IMR-90 (cell line): ENCODE measurements around the gene TMEM245. TPM values are rescaled to one million over a fixed set of nuclear protein-coding genes. Genes with fewer than 3 reads are reported as not detected.
"Not testable (repeated sequence)": the region's sequence is repeated elsewhere in the genome, so short reads cannot be mapped to it uniquely, and the experiment has no call there.

Source experiments
- ATAC-seq: fragments of 200-7000 bp; cut with Tn5 transposase; 2 replicates; pipeline ENCODE4 v1.9.1; 2020; ENCODE audit warnings: low read depth, mild to moderate bottlenecking, moderate library complexity
- BruUV-seq: library from RNA; stranded (reverse); fragments of 400-500 nt; replicated peaks from 2 replicates; lab custom pipeline; 2021; lab: Mats Ljungman, UMichigan
- CTCF ChIA-PET: fragments of 300-600 bp; formaldehyde crosslinking; extraction: SDS; loops from one replicate; lab custom pipeline; 2021; ENCODE audit warnings: antibody characterized with exemption; lab: Yijun Ruan, JAX
- POLR2A ChIA-PET: fragments of 300-600 bp; sonication (Branson Sonifier 250); formaldehyde crosslinking; loops from one replicate; lab custom pipeline; 2022; ENCODE audit warnings: antibody characterized with exemption; ENCODE audit not compliant: unreplicated experiment; lab: Charles Lee
- DNase-seq: peaks from one replicate; pipeline ENCODE4 v3.0.0; 2013
- H2AFZ ChIP-seq: replicated peaks from 2 replicates; pipeline ENCODE3; 2013; ENCODE audit warnings: low read length, mild to moderate bottlenecking; ENCODE audit not compliant: poor library complexity
- H2AK5ac ChIP-seq: 2 replicates; pipeline ENCODE4 v1.6.1; 2013; ENCODE audit warnings: low read depth, low read length, inconsistent platforms
- H2AK9ac ChIP-seq: replicated peaks from 2 replicates; pipeline ENCODE3; 2013; ENCODE audit warnings: mild to moderate bottlenecking, low read depth, low read length, moderate library complexity; ENCODE audit not compliant: poor library complexity
- H2BK120ac ChIP-seq: 2 replicates; pipeline ENCODE4 v1.6.1; 2013; ENCODE audit warnings: low read depth, low read length, inconsistent platforms
- H2BK15ac ChIP-seq: 3 replicates; pipeline ENCODE4 v1.6.1; 2013; ENCODE audit warnings: low read depth, low read length, inconsistent platforms
- H2BK20ac ChIP-seq: 2 replicates; pipeline ENCODE4 v1.6.1; 2013; ENCODE audit warnings: low read depth, mild to moderate bottlenecking, inconsistent platforms, low read length, moderate library complexity
- H2BK5ac ChIP-seq: 2 replicates; pipeline ENCODE4 v1.6.1; 2013; ENCODE audit warnings: mild to moderate bottlenecking, low read depth, low read length, inconsistent platforms; ENCODE audit not compliant: poor library complexity, severe bottlenecking
- H3K14ac ChIP-seq: replicated peaks from 2 replicates; pipeline ENCODE4 v1.6.1; 2013; ENCODE audit warnings: low read depth, low read length, inconsistent platforms
- H3K18ac ChIP-seq: 2 replicates; pipeline ENCODE4 v1.6.1; 2013; ENCODE audit warnings: low read depth, low read length, control low read depth
- H3K23ac ChIP-seq: 2 replicates; pipeline ENCODE4 v1.6.1; 2013; ENCODE audit warnings: low read depth, low read length, inconsistent platforms
- H3K27ac ChIP-seq: 2 replicates; pipeline ENCODE4 v1.5.1; 2013; ENCODE audit warnings: mild to moderate bottlenecking, control low read depth, low read length; ENCODE audit not compliant: insufficient read depth
- H3K27me3 ChIP-seq: 2 replicates; pipeline ENCODE4 v1.6.1; 2013; ENCODE audit warnings: low read length; ENCODE audit not compliant: control insufficient read depth, insufficient read depth
- H3K36me3 ChIP-seq: 2 replicates; pipeline ENCODE4 v1.6.1; 2013; ENCODE audit warnings: low read length, mixed read lengths; ENCODE audit not compliant: control insufficient read depth, insufficient read depth
- H3K4ac ChIP-seq: 2 replicates; pipeline ENCODE4 v1.6.1; 2013; ENCODE audit warnings: low read depth, low read length, inconsistent platforms
- H3K4me1 ChIP-seq: 2 replicates; pipeline ENCODE4 v1.6.1; 2013; ENCODE audit warnings: low read length, mixed read lengths; ENCODE audit not compliant: control insufficient read depth, insufficient read depth
- H3K4me2 ChIP-seq: 2 replicates; pipeline ENCODE4 v1.6.1; 2013; ENCODE audit warnings: low read depth, mild to moderate bottlenecking, control low read depth, low read length, moderate library complexity
- H3K4me3 ChIP-seq: 2 replicates; pipeline ENCODE4 v1.5.1; 2013; ENCODE audit warnings: low read depth, mild to moderate bottlenecking, control low read depth, low read length, moderate library complexity; ENCODE audit not compliant: insufficient read depth
- H3K56ac ChIP-seq: 2 replicates; pipeline ENCODE4 v1.6.1; 2013; ENCODE audit warnings: low read length, inconsistent platforms; ENCODE audit not compliant: insufficient read depth; ENCODE audit errors: extremely low read depth
- H3K79me1 ChIP-seq, 2 experiments: 2 replicates each; pipeline ENCODE4 v1.6.1; 2013; ENCODE audit warnings: low read length in 2 of 2, inconsistent platforms in 1 of 2, low read depth in 1 of 2
- H3K9ac ChIP-seq: 2 replicates; pipeline ENCODE4 v1.6.1; 2013; ENCODE audit warnings: low read depth, low read length, control low read depth
- H3K9me1 ChIP-seq: 2 replicates; pipeline ENCODE4 v1.6.1; 2013; ENCODE audit warnings: low read length, inconsistent platforms; ENCODE audit not compliant: insufficient read depth
- H3K9me3 ChIP-seq: 2 replicates; pipeline ENCODE4 v1.6.1; 2013; ENCODE audit warnings: low read length; ENCODE audit not compliant: control insufficient read depth, insufficient read depth
- H4K20me1 ChIP-seq: 2 replicates; pipeline ENCODE4 v1.6.1; 2013; ENCODE audit warnings: low read length, inconsistent platforms; ENCODE audit not compliant: insufficient read depth
- H4K5ac ChIP-seq: 2 replicates; pipeline ENCODE4 v1.6.1; 2013; ENCODE audit warnings: mild to moderate bottlenecking, low read depth, low read length, control low read depth
- H4K8ac ChIP-seq, 2 experiments: 2 replicates each; pipeline ENCODE4 v1.6.1; 2013; ENCODE audit warnings: low read depth in 2 of 2, low read length in 2 of 2, control low read depth in 1 of 2, inconsistent platforms in 1 of 2
- H4K91ac ChIP-seq: 2 replicates; pipeline ENCODE4 v1.6.1; 2013; ENCODE audit warnings: low read depth, low read length, inconsistent platforms; ENCODE audit not compliant: insufficient read depth
- MXI1 ChIP-seq: IDR thresholded peaks from 2 replicates; pipeline ENCODE4 v1.6.1; 2012; ENCODE audit warnings: low read depth, mild to moderate bottlenecking, low read length, moderate library complexity, borderline replicate concordance
- NFE2L2 ChIP-seq: fragments of 150-350 bp; IDR thresholded peaks from 2 replicates; pipeline ENCODE4 v1.6.1; 2016; ENCODE audit warnings: low read depth, mild to moderate bottlenecking, low read length
- WGBS, 2 experiments: methylation state at CpG; one replicate each; pipeline versions ENCODE4 v1.1.5 to v1.1.7; 2013; ENCODE audit warnings: missing lambda C conversion rate in 2 of 2; ENCODE audit not compliant: insufficient read length in 1 of 2; ENCODE audit errors: extremely low coverage in 2 of 2; 5-methylcytosine and 5-hydroxymethylcytosine counted together
- dilution Hi-C: fragments of 300-500 bp; cut with HindIII; formaldehyde crosslinking; loops from one replicate; pipeline ENCODE4 v1.14.3; 2018; ENCODE audit warnings: low sequenced_read_pairs; ENCODE audit not compliant: unreplicated experiment
- in situ Hi-C: fragments of 300-500 bp; cut with MboI; formaldehyde crosslinking; loops from 3 replicates; pipeline ENCODE4 v1.14.3; 2019; ENCODE audit warnings: low sequenced_read_pairs, inconsistent platforms, mixed read lengths
- intact Hi-C: fragments of 100-400 bp; cut with micrococcal nuclease; formaldehyde crosslinking; loops from 2 replicates; pipeline ENCODE4 v1.10.0; 2022
- polyA plus RNA-seq, 3 experiments: library from polyadenylated mRNA; depleted of rRNA; stranded (reverse); fragments of >200 nt; gene quantifications; 2 replicates each; pipeline ENCODE4 v1.2.3, GENCODE V29; 2012; ENCODE audit warnings: low replicate concordance in 1 of 3
- total RNA-seq: library from RNA; depleted of rRNA; stranded (reverse); fragments of >200 nt; gene quantifications from 2 replicates; pipeline ENCODE4 v1.2.3, GENCODE V29; 2012

Gene TMEM245
- total and polyA plus RNA-seq, 2 of the 4 experiments (the other 2 are of a cell fraction), result 24.8 to 57.9 TPM

GRCh38 chr9:108972186-108972585 lies 147.6 kb downstream of the TMEM245 start:
- Histone ChIP-seq H4K5ac (no peak overlapping the region), H2BK20ac (no peak overlapping the region), H3K9me3 (no peaks in the 10 kb centered on the region), H3K18ac (no peak overlapping the region), H3K9me1 (no peaks in the 10 kb centered on the region), H3K4ac (no peak overlapping the region), H4K91ac (no peak overlapping the region), H2AFZ (no peak overlapping the region), H3K27me3 (no peaks in the 10 kb centered on the region), H3K14ac (no peak overlapping the region), H3K4me1 (no peaks in the 10 kb centered on the region), H4K8ac (no peak overlapping the region), H3K27ac (no peak overlapping the region), H3K9ac (no peak overlapping the region), H3K4me2 (no peak overlapping the region), H2BK15ac (no peak overlapping the region), H2BK120ac (no peak overlapping the region), H4K20me1 (no peaks in the 10 kb centered on the region), H2AK5ac (no peak overlapping the region), H3K79me1 (peaks cover 5 to 7% of the 10 kb centered on the region in 2 experiments; a peak in 2 of 4 replicates), H2AK9ac (no peak overlapping the region), H3K23ac (no peak overlapping the region), H3K4me3 (no peak overlapping the region), H3K56ac (no peak overlapping the region), H3K36me3 (peaks cover 10% of the 10 kb centered on the region), H2BK5ac (no peak overlapping the region)
- ChIA-PET POLR2A (interaction anchor here (0.9 kb wide), 1 partner anchor 18 kb away, joined by 3 read pairs; no protein-coding TSS in a partner anchor), CTCF (no interaction called here)
- ATAC-seq (no peak), DNase-seq (no peak)
- intact Hi-C loops (no loop called here), dilution Hi-C loops (no loop called here), in situ Hi-C loops (no loop called here)
- no TSS peak for BruUV-seq
- WGBS, 2 experiments, result no CpG with 5 or more reads among the region's 3 CpGs
- TF ChIP-seq NFE2L2 (no peak), MXI1 (no peak)

- intact Hi-C loops, H2BK15ac ChIP-seq, H3K9ac ChIP-seq, DNase-seq, H3K9me1 ChIP-seq, dilution Hi-C loops, H3K27me3 ChIP-seq, H3K4me2 ChIP-seq, H3K79me1 ChIP-seq, H2BK5ac ChIP-seq, H3K4ac ChIP-seq, H2AK9ac ChIP-seq, CTCF ChIA-PET, H2AFZ ChIP-seq, H2BK20ac ChIP-seq, H3K18ac ChIP-seq, H3K14ac ChIP-seq, H4K20me1 ChIP-seq, H4K8ac ChIP-seq, H3K4me3 ChIP-seq, H4K5ac ChIP-seq, BruUV-seq, in situ Hi-C loops, H4K91ac ChIP-seq, H3K9me3 ChIP-seq, H3K27ac ChIP-seq, H3K23ac ChIP-seq, ATAC-seq, H2BK120ac ChIP-seq, POLR2A ChIA-PET, H3K56ac ChIP-seq, H2AK5ac ChIP-seq, H3K4me1 ChIP-seq: not testable (repeated sequence)
- no CpG with 5 or more reads among the region's 2 CpGs for WGBS, 2 experiments
- peaks cover 10% of the 10 kb centered on the region for H3K36me3 ChIP-seq
Measured at GRCh38 chr9:108971392-108971791, 148.4 kb downstream of the TMEM245 start.
